NCI-H128 (cell line): ENCODE results near the gene CACNA1S.

Experiments used
- DNase-seq: peaks from one replicate; lab custom pipeline; 2025; ENCODE audit not compliant: unreplicated experiment; lab: John Stamatoyannopoulos, UW

The CACNA1S gene

GRCh38 chr1:201119206-201120197 is 7.3 kb upstream of the CACNA1S start:
- no peak for DNase-seq

GRCh38 chr1:201116091-201116490 is 3.9 kb upstream of the CACNA1S start:
- DNase-seq, result no peak

GRCh38 chr1:201115390-201115937 is 3.2 kb upstream of the CACNA1S start:
- DNase-seq, result no peak

- peak; percentile 93 for DNase-seq
Observed at GRCh38 chr1:201114245-201115131, 2.3 kb upstream of the CACNA1S start.

GRCh38 chr1:201113451-201114244 is 1.4 kb upstream of the CACNA1S start:
- DNase-seq, result no peak

- no peak for DNase-seq
Observed at GRCh38 chr1:201112926-201113325, 700 bp upstream of the CACNA1S start.

GRCh38 chr1:201111672-201112071 is 554 bp downstream of the CACNA1S start:
- no peak for DNase-seq

GRCh38 chr1:201111156-201111555 is 1.1 kb downstream of the CACNA1S start:
- DNase-seq, result no peak

GRCh38 chr1:201110616-201111015 is 1.6 kb downstream of the CACNA1S start:
- no peak for DNase-seq

- DNase-seq, result no peak
Observed at GRCh38 chr1:201110138-201110537, 2.1 kb downstream of the CACNA1S start.

GRCh38 chr1:201109651-201110050 is 2.6 kb downstream of the CACNA1S start:
- no peak for DNase-seq

- DNase-seq, result peak; percentile 77
Observed at GRCh38 chr1:201108614-201109013, 3.6 kb downstream of the CACNA1S start.

- no peak for DNase-seq
Observed at GRCh38 chr1:201105688-201106087, 6.5 kb downstream of the CACNA1S start.

- no peak for DNase-seq
Observed at GRCh38 chr1:201104141-201104540, 8.1 kb downstream of the CACNA1S start.

GRCh38 chr1:201103666-201104065 is 8.6 kb downstream of the CACNA1S start:
- DNase-seq, result no peak

- no peak for DNase-seq
Observed at GRCh38 chr1:201100169-201100930, 11.9 kb downstream of the CACNA1S start.

- DNase-seq, result no peak
Observed at GRCh38 chr1:201098992-201099677, 13.1 kb downstream of the CACNA1S start.

GRCh38 chr1:201096977-201097856 is 15.0 kb downstream of the CACNA1S start:
- DNase-seq, result no peak
